Measurements from ENCODE around the gene CHCHD10. TPM values are rescaled to one million over a fixed set of nuclear protein-coding genes. Genes with fewer than 3 reads are reported as not detected.

CHCHD10 gene
- polyA plus RNA-seq, 1 experiment: 22.1 TPM

DNA sequence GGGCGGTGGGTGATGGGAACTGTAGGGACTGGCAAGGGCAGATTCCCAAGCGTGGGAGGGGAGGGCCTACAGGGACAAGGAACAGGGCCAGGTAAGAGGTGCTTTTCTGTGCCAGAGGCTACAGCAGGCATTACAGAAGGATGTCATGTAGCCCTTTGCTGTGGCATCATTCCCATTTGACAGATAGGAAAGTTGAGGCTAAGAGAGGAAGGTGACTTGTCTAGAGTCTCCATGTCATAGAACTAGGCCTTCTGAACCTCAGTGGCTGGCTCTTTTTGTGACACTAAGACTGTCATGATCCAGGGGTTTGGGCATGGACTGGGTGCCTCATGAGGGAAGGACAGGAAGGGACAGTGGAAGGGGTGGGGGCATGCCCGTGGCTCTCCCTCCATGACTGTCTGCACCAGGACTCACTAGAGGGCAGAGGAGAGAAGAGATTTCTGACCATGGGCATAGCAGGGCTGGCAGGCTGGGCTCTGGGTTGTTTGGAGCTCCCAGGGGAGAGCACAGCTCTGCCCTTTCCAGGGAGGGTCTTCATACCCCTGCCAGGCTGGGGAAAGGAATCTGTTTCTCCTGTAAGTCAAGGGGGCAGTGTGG is 8.1 kb upstream of the CHCHD10 start:
- ChIA-PET CTCF (interaction anchor here (1.1 to 14.8 kb wide), 3 partner anchors 11 to 118 kb away, joined by 4 to 272 read pairs (median 6); no protein-coding TSS in a partner anchor), POLR2A (interaction anchor here (0.7 kb wide), 1 partner anchor 59 kb away, joined by 5 read pairs; no protein-coding TSS in a partner anchor)
- TF ChIP-seq, protein P1, sequence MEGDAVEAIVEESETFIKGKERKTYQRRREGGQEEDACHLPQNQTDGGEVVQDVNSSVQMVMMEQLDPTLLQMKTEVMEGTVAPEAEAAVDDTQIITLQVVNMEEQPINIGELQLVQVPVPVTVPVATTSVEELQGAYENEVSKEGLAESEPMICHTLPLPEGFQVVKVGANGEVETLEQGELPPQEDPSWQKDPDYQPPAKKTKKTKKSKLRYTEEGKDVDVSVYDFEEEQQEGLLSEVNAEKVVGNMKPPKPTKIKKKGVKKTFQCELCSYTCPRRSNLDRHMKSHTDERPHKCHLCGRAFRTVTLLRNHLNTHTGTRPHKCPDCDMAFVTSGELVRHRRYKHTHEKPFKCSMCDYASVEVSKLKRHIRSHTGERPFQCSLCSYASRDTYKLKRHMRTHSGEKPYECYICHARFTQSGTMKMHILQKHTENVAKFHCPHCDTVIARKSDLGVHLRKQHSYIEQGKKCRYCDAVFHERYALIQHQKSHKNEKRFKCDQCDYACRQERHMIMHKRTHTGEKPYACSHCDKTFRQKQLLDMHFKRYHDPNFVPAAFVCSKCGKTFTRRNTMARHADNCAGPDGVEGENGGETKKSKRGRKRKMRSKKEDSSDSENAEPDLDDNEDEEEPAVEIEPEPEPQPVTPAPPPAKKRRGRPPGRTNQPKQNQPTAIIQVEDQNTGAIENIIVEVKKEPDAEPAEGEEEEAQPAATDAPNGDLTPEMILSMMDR (IDR thresholded peaks at IDR 0.05; ENCODE audit: insufficient read depth, low read depth, low read length): no peak
- Histone ChIP-seq H3K27me3 (ENCODE audit: control insufficient read depth, insufficient read depth, low read length) (no peaks in the 10 kb centered on the region), H3K36me3 (ENCODE audit: control insufficient read depth, insufficient read depth, low read length) (no peaks in the 10 kb centered on the region), H3K4me3 (ENCODE audit: low read depth, low read length) (no peak overlapping the region)
- DNase-seq (ENCODE audit: low read depth): no peak

DNA sequence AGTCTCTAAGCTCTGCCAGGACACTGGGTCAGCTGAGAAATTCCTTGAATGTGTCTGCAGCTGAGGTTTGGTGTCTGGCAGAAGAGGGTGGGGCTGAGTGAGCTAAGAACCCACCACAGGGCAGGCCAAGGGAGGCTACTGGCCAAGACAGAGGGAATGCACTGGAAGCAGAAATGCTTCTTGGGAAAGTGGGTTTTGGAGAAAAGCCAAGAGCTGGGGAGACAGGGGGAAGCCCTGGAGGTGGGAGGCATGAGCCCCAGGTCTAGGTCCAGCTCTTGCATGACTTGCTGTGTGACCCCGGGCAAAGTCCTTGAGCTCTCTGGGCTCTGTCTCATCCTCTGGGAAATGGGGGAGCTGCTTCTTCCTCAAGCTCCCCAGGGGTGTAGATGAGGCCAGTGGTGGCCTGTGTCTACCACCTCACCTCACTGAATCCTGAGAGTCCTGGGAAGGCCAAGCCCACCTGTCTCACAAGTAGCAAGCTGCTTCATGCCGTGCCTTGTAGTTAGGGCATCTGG is 7.2 kb upstream of the CHCHD10 start:
- TF ChIP-seq, protein P1 (IDR thresholded peaks at IDR 0.05; ENCODE audit: insufficient read depth, low read depth, low read length): no peak
- Histone ChIP-seq H3K4me3 (ENCODE audit: low read depth, low read length) (no peak overlapping the region), H3K36me3 (ENCODE audit: control insufficient read depth, insufficient read depth, low read length) (no peaks in the 10 kb centered on the region), H3K27me3 (ENCODE audit: control insufficient read depth, insufficient read depth, low read length) (no peaks in the 10 kb centered on the region)
- ChIA-PET POLR2A (interaction anchor here (0.5 to 0.6 kb wide), 2 partner anchors 10 to 11 kb away, joined by 3 to 4 read pairs; no protein-coding TSS in a partner anchor), CTCF (interaction anchor here (1.1 to 14.8 kb wide), 6 partner anchors 9 to 119 kb away, joined by 4 to 272 read pairs (median 5); partner anchors contain the start of gene SMARCB1)
- no peak for DNase-seq (ENCODE audit: low read depth)

GRCh38 chr22:23774114-23774921 is 6.5 kb upstream of the CHCHD10 start:
- Histone ChIP-seq H3K27me3 (ENCODE audit: control insufficient read depth, insufficient read depth, low read length) (no peaks in the 10 kb centered on the region), H3K4me3 (ENCODE audit: low read depth, low read length) (peak overlapping the region; percentile 52), H3K36me3 (ENCODE audit: control insufficient read depth, insufficient read depth, low read length) (no peaks in the 10 kb centered on the region)
- no peak for DNase-seq (ENCODE audit: low read depth)
- CTCF ChIA-PET: interaction anchor here (1.1 to 14.8 kb wide), 6 partner anchors 9 to 119 kb away, joined by 4 to 272 read pairs (median 5); partner anchors contain the start of gene SMARCB1
- POLR2A ChIA-PET: interaction anchor here (0.5 to 0.6 kb wide), 2 partner anchors 9 to 11 kb away, joined by 3 to 4 read pairs; no protein-coding TSS in a partner anchor
- TF ChIP-seq, protein P1 (IDR thresholded peaks at IDR 0.05; ENCODE audit: insufficient read depth, low read depth, low read length): no peak

- peak overlapping the region; percentile 52 for H3K4me3 ChIP-seq (ENCODE audit: low read depth, low read length)
- H3K27me3 ChIP-seq (ENCODE audit: control insufficient read depth, insufficient read depth, low read length): no peaks in the 10 kb centered on the region
- ChIA-PET POLR2A (no interaction called here), CTCF (interaction anchor here (1.6 to 14.8 kb wide), 3 partner anchors 12 to 120 kb away, joined by 6 to 272 read pairs (median 7); partner anchors contain the start of gene SMARCB1)
- DNase-seq (ENCODE audit: low read depth): no peak
- no peaks in the 10 kb centered on the region for H3K36me3 ChIP-seq (ENCODE audit: control insufficient read depth, insufficient read depth, low read length)
- TF ChIP-seq, protein P1 (IDR thresholded peaks at IDR 0.05; ENCODE audit: insufficient read depth, low read depth, low read length): no peak
Measured at GRCh38 chr22:23773483-23774113, 5.8 kb upstream of the CHCHD10 start.
